Ecto neural progenitor cell (in vitro differentiated cells): ENCODE results near the gene KIFAP3.
"Not testable (repeated sequence)": the region's sequence is repeated elsewhere in the genome, so short reads cannot be mapped to it uniquely, and the experiment has no call there.

Experiments used
- DNase-seq: peaks from one replicate; pipeline ENCODE4 v3.0.0-alpha.2; 2018; ENCODE audit warnings: low spot score

KIFAP3 gene

DNA sequence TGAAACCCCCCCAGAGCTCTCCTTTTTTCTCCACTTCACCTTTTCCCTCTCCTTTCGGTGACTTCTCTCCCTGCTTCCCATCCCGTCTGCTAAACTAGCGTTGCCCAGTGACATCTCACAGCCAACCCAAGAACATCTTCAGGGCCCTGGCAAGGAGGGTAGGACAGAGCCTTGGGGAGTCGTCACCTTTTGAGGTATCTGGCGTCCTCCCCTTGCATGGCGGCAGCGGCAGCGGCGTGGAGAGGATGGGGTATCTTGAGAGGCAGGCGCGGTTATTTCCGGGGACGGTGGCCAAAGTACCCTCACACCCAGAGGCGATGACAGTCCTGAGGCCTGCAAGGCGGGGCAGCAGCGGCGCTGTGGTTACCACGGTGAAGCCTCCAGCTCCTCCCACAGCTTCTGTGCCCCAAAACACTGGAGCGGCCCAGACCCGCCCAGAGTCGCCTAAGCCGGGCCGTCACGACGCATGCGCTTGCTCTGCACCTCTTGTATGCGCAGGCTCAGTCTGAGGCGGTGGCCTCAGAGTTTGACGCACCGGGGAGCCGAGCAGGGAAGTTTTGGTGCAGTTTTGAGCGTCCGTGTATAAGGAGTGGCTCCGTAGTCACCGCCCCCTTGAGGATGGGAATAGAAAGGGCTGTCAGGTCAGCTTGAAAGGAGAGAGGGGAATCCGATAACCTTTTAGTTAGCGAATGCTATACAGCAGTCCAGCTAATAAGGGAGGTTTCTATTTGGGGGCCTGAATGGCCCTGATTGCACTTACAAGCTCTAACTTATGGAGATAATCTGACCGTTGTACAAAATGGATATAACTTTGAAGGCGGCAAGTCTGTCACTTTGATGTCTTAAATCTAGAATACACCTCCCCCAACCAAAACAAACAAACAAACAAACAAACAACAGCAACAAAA, at the start of gene KIFAP3:
TSS of gene KIFAP3 (minus strand) at position 446 of the 908 bp plus-strand sequence. CDS start at position 218, 228 bp downstream.
- DNase-seq, result peak; percentile 98

DNA sequence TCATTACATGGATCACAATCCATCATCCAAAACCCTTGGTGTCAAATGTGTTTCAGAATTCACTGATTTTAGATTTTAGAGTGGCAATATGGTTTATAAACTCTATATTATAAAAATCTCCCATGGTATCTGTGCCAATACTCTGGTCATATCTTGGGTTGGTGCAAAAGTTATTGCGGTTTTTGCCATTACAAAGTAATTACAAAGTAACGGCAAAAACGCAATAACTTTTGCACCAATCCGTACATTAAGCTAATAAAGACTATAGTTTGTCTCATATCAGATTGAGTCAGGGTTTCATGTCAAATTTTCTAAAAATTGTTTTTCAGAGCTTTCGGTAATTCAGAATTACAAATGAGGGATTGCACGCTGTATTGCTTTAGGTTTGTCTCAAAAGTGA, 47.9 kb upstream of the KIFAP3 start:
- no peak for DNase-seq

DNA sequence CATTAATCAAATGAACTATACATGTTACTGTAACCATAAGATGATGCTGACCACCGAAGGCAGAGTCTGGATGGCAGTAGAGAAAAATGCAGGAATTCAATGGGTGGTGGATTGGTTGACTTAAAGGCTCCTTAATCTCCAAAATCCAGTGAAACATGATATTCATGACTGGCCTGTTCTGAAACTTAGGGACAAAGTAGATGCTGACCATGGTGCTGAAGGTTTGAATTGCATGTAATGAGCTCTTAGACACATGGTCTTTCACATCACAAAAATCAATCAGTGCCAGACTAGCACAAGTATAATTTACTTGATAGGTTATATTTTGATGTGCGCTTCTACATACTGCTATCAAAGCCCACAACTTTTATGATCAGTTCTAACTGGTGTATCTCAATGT, 40.4 kb upstream of the KIFAP3 start:
- no peak for DNase-seq

DNA sequence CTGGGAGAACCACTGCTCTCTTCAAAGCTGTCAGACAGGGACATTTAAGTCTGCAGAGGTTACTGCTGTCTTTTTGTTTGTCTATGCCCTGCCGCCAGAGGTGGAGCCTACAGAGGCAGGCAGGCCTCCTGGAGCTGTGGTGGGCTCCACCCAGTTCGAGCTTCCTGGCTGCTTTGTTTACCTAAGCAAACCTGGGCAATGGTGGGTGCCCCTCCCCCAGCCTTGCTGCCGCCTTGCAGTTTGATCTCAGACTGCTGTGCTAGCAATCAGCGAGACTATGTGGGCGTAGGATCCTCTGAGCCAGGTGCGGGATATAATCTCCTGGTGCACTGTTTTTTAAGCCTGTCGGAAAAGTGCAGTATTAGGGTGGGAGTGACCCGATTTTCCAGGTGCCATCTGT, 38.6 kb upstream of the KIFAP3 start:
- DNase-seq, result not testable (repeated sequence)

DNA sequence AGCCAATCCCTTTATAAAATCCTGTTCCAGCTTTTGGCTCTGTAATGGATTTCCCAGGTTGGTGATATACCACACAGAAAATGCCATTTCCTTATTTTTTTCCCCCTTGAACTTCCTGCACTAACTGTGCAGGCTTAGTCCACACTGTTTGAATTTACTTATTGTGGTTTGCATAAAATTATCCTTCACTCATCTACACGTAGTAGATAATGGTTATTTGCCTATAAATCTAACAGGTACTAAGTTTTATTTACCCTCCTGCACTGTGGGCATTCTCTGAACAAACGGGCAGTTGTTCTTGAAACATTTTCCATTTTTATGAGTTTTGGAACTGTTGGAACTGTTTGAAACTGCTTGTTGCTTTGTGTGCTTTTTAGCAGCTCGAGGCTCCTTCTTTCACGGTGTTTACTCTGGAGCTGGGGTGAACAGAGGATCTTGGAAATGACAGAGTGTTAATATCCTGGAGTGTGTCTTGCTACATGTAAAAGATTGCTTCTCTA, 23.0 kb upstream of the KIFAP3 start:
- no peak for DNase-seq

DNA sequence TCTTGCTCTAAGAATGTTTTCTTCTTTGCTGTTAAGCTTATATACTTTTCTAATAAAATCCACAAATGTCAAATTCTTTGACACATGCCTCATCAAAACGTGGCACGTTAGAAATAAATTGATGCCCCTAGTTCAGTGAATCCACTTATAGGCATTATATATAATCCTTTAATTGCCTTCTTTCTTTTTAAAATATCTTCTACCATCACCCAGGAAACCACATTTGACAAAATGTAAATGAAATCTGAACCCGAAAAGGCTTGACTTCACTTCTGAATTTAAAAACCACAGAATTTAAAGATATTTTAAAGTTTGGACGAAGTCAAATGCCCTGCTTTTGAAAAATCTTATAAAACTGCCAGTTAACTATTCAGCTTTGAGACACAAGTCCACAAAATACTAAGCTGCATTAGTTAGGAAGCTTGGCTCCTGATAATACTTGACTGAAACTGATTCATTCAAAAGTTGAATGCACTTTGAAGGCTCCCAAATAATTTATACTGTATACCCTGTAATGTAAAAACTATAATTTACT, 22.4 kb upstream of the KIFAP3 start:
- no peak for DNase-seq

DNA sequence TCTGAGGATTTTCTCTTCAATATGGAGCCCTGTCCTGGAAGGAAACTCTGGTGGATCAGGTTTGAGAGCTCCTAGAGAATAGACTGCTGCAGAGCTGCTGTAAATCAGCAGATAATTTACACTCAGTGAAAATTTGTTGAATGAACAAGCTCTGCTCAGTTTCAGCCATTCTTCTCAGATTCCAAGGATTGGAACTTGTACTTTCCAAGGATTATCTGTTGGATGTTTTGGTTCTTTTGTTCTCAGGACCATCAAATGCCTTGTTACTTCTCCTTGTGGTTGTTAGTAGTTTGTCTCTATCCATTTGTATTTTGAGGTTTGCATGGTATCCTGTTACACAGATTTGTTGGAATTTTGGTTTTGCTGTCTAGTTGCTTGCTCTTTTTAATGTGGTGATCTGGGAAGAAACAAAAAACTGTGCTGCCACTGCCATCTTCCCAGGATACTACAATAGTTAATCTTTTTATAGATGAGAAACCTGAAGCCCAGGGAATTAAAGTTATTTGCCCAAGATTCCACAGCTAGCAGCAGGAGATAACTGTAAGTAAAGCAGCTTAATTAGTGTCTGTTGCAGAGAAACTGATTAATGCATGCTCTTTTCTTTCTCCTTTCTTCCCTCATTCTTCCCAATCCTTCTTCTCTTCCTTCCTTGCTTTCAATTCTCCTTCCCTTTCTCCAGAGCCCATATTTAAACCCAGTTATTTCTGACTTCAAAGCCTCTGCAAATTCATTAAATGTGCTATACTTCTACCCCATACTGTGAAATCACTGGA, 21.7 kb upstream of the KIFAP3 start:
- DNase-seq, result no peak

DNA sequence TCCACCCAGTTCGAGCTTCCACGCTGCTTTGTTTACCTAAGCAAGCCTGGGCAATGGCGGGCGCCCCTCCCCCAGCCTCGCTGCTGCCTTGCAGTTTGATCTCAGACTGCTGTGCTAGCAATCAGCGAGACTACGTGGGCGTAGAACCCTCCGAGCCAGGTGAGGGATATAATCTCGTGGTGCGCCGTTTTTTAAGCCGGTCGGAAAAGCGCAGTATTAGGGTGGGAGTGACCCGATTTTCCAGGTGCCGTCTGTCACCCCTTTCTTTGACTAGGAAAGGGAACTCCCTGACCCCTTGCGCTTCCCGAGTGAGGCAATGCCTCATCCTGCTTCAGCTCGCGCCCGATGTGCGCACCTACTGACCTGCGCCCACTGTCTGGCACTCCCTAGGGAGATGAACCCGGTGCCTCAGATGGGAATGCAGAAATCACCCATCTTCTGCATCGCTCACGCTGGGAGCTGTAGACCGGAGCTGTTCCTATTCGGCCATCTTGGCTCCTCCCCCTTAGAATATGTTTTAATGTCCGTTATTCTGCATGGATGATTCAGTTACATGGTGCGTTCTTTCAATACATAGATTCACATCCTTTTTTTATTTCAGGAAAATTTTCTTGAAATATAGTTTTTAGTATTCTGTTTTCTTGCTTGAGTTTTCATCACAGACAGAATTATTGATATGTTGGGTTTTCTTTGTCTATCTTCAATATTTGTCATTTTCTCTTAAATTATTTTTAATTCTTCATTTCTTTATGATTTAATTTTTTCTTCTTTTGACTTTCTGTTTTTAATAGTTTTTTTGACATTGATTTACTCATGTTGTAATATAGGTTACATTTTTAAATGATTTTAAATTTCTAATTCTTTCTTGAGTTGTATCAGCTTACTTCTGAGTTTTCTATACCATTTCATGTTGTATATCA, 20.5 kb upstream of the KIFAP3 start:
- DNase-seq, result not testable (repeated sequence)

DNA sequence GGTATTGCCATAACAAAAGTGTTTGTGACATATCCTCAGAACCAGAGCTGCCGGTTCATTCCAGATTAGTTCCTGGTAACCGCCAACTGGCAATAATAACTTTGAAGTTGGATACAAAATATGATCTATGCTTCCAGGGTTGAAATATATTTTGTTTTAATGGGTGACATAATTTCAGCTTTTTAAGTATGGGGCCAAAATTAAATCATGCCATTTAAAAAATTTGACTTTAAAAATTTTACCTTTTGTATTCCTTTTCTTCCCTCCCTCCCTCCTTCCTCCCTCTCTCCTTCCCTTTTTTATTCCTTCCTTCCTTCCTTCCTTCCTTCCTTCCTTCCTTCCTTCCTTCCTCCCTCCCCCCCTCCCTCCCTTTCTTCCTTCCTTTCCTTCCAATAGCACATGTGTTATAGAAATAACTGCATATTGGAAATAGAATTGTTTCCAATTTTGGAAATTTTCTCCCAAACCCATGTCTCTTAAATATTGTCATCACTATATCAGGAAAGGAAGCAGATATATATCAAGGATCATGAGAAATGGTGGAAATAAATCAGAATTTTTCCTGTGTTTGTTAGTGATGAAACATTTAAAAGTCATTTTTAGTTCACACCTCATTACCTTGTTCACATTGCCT, 12.0 kb upstream of the KIFAP3 start:
- no peak for DNase-seq

DNA sequence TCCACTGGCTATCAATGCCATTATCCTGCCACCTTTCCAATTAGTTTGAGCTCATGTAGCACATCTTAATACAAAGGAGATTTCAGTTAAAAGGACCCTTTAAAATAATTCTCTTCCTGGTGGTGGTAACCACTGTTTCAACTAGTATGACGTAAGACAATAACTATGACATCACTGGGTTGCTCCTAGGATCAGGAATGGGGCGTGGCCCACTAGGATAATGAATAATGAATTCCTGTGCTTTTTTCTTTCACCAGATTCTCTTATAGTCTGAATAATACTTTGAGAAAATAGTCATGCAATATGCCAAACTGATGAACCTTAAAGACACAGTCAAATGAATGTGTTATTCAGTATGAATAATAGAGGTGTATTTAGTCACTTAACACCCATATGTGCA, 10.6 kb upstream of the KIFAP3 start:
- no peak for DNase-seq

DNA sequence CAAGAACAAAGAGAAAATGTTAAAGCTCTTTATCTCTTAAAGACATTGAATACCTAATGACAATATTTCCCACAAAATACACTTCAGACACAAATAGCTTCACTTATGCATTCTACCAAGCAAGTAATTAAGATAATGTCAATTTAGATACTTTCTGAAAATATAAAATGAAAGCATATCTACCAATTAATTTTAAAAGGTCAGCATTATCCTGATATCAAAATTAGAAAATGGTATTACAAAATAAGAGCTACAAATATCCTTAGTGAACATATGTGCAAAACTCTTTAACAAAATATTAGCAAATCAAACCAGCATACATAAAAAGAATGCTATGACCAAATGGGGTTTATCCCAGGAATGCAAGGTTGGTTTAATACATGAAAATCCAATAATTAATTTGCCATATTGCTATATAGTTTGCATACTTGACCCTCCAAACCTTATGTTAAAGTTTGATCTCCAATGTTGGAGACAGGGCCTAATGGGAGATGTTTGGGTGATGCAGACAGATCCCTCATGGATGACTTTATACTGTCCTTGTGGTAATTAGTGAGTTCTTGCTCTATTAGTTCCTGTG, 4.2 kb upstream of the KIFAP3 start:
- no peak for DNase-seq

DNA sequence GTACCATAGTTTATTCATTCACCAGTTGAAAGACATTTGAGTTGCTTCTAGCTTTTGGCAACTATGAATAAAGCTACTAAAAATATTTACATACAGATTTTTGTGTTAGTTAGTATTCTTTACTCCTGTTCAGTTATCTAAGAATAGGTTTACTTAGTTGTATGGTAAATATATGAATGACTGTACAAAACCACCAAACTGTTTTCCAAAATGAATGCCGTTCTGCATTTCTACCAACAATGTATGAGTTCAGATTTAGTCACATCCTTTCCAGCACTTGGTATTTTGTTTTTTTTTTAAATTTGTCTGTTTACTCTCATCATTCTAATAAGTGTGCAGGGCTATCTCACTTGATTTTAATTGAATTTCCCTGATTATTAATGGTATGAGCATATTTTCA, 3.4 kb upstream of the KIFAP3 start:
- DNase-seq, result no peak

DNA sequence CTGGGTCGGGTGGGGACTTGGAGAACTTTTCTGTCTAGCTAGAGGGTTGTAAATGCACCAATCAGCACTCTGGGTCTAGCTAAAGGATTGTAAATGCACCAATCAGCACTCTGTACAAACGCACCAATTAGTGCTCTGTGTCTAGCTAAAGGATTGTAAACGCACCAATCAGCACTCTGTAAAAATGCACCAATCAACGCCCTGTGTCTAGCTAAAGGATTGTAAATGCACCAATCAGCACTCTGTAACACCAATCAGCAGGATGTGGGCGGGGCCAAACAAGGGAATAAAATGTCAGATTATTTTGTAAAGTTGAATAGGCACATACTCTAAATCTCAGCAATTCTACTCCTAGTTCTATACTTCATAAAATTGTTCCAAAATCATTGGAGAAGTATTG, 2.5 kb upstream of the KIFAP3 start:
- DNase-seq, result not testable (repeated sequence)

DNA sequence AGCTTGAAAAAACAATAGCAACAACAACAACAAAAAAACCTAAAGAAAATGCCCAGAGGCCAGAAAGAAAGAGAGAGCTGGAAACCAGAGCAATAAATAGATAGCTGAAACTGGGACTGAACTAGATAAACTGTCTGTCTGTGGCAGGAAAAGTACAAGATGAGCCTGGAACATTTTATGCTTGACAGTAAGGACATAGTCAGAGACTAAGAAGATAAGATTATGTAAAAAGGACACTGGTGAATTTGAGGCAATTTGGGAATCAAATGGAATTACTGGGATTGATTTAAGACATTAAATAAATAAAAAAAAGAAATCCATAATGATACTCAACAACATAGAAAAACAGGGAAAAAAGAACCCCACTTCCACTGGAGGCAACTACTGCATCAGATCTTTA, 1.7 kb upstream of the KIFAP3 start:
- DNase-seq, result no peak

DNA sequence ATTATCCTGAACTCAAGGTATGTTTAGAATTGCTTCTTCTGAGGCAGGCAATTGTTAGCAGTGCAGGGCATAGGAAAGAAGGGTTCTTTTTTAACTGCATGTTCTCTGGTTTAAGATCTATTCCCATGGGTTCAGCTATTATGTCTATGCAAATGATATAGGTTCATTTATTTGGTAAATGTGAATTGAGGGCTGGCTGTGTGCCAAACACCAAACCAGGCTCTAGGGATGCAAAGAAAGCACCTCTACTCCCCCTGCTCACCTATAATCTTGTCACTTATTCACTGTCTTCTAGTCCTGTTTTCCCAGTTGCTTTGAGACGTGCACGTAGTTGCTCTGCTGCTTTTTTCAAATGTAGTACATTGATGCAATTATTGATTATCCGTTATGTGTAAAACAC, 691 bp upstream of the KIFAP3 start:
- no peak for DNase-seq

DNA sequence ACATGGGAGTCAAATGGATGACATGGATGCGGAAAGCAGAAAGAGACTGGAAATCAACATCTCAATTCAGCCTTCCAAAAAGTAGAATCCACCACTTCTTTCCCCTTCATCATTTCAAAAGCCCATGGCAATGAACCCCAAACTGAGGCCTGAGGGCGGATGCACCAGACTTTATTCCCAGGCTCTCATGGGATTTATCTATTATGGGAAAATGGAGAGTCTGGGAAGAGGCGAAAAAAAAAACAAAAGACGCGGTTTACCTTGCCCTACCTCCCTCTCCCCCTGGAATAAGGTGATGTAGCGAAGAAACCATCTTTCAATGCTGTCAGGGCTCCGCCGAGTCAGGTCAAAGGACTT, 624 bp downstream of the KIFAP3 start:
- DNase-seq, result no peak

DNA sequence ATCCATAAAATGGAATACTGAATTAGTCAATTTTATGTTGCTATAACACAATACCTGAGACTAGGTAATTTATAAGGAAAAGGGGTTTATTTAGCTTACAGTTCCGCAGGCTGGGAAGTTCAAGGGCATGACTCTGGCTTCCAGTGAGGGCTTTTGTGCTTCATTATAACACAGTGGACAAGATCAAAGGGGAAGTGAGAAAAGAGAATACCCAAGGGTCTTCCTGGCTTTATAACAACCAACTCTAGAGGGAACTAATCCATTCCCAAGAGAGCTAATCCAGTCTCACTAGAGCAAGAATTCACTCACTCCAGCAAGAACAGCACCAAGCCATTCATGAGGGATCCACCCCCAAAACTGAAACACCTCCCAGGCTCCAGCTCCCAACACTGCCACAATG, 3.1 kb downstream of the KIFAP3 start:
- DNase-seq, result no peak

DNA sequence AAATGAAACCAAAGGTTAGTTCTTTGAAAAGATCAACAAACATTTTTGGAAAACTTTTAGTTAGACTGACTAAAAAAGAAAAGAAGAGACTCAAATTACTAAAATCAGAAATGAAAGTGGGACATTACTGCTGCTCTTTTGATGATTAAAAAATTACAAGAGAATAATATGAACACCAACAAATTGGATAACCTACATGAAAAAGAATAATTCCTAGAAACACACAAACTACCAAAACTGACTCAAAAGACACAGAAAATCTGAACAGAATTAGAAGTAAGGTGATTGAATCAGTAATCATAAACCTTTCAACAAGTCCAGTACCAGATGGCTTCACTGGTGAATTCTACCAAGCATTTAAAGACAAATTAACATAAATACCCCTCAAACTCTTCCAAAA, 5.6 kb downstream of the KIFAP3 start:
- no peak for DNase-seq

DNA sequence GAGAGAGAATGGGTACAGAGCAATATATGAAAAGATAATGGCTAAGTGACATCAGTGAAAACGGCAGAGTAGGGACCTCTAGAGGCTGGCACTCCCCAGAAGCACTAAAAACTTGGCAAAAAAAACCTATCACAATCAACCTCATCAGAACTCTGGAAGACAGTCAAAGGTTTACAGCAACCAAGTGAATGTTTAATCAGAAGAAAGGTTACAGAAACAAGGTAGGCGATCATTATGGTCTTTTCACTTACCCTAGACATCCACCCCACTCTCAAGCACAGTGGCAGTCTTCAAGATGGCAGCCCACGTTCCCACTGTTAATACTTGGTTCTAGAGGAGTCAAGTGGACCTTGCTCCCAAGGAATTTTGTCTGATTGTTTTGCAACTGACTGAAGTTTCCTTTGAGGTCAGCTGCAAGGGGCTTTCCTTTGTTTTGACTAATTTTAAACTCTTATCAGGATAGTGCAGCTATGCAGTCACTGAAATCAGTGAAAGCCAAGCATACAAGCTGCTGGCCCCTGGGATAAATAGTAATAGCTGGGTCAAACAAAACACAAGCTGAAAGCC, 7.2 kb downstream of the KIFAP3 start:
- DNase-seq, result no peak

DNA sequence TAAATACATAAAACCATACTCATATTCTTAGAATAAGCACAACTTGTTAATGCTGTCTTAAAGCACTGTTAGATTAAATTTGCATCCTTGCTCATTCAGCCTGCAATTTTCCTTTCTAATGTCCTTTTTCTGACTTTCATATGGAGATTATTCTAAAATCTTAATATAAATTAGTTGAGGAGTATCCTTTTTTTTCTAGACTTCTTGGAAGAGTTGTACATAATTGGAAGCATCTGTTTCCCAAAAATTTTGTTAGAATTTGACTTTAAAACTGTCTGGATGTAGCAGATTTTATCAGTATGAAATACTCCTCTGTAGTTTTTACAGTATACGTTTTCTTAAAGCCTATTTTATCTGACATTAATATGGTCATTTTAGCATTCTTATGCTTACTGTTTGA, 9.7 kb downstream of the KIFAP3 start:
- DNase-seq, result no peak
